ENCODE data around the gene KIAA1958.
A peak's percentile ranks its signal among the peaks of the same experiment; 100 is the strongest.

Gene KIAA1958

DNA sequence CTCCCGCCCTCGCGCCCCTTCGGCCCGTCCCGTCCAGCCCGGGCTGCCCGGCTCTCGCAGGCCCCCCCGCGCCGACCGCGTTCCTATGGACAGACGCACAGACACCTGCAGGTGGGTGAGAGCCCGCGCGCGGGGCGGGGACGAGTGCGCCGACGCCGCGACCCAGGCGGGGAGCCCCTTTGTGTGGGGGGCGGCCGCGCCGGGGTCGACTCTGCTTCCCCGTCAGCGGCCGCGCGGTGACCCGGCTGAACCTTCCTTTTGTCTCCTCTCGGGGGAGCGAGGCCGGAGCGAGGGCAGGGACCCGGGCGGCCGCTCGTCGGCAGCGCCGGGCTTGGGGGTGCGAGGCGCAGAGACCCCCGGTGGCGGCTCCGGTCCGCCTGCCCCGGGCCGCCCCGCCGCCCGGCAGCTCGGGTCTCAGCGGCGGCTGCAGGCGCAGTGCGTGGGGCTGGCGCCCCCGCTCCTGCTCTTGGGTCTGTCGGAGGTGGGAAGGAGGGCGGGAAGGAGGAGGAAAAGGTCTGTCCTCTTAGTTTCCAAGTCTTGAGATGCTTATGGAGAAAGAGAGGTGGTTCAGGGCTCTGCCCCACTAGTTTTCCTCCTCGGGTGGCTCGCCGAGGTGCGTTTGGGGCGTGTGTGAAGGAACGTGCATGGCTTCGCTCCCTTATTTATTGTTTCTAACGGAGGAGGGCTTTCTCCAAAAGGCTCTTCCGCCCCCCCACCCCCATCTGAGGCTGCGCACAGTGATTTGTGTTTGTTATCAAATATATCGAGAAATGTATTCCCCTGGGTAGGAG, 576 bp downstream of the KIAA1958 start:
- Histone ChIP-seq H3K4me1 (ENCODE audit: low read length) (peaks cover 12% of the 10 kb centered on the region), H3K27me3 (ENCODE audit: low read depth, low read length) (no peaks in the 10 kb centered on the region), H3K4me2 (ENCODE audit: low read length) (peak overlapping the region; percentile 82), H3K4me3 (ENCODE audit: low read length) (peak overlapping the region; percentile 99), H3K27ac (ENCODE audit: low read length) (peak overlapping the region; percentile 56), H3K9me3 (ENCODE audit: insufficient read depth, low read length) (no peaks in the 10 kb centered on the region), H4K20me1 (ENCODE audit: insufficient read depth, low read length) (0 out of 2 replicates have a peak, but pooled peaks cover 5% of the 10 kb centered on the region), H3K9ac (ENCODE audit: low read length) (peak overlapping the region; percentile 79), H2AFZ (ENCODE audit: low read depth, low read length) (peak overlapping the region; percentile 62; the same call in 1 of the 2 replicates), H3K79me2 (ENCODE audit: low read length) (peaks cover 52% of the 10 kb centered on the region), H3K36me3 (replicated peaks; ENCODE audit: low read depth, low read length) (peaks cover 1% of the 10 kb centered on the region)
- TF ChIP-seq EZH2phosphoT487 (IDR thresholded peaks at IDR 0.05; ENCODE audit: low read depth) = no peak
- TF ChIP-seq, protein P1, sequence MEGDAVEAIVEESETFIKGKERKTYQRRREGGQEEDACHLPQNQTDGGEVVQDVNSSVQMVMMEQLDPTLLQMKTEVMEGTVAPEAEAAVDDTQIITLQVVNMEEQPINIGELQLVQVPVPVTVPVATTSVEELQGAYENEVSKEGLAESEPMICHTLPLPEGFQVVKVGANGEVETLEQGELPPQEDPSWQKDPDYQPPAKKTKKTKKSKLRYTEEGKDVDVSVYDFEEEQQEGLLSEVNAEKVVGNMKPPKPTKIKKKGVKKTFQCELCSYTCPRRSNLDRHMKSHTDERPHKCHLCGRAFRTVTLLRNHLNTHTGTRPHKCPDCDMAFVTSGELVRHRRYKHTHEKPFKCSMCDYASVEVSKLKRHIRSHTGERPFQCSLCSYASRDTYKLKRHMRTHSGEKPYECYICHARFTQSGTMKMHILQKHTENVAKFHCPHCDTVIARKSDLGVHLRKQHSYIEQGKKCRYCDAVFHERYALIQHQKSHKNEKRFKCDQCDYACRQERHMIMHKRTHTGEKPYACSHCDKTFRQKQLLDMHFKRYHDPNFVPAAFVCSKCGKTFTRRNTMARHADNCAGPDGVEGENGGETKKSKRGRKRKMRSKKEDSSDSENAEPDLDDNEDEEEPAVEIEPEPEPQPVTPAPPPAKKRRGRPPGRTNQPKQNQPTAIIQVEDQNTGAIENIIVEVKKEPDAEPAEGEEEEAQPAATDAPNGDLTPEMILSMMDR (IDR thresholded peaks at IDR 0.05; ENCODE audit: low read depth, low read length) = no peak

DNA sequence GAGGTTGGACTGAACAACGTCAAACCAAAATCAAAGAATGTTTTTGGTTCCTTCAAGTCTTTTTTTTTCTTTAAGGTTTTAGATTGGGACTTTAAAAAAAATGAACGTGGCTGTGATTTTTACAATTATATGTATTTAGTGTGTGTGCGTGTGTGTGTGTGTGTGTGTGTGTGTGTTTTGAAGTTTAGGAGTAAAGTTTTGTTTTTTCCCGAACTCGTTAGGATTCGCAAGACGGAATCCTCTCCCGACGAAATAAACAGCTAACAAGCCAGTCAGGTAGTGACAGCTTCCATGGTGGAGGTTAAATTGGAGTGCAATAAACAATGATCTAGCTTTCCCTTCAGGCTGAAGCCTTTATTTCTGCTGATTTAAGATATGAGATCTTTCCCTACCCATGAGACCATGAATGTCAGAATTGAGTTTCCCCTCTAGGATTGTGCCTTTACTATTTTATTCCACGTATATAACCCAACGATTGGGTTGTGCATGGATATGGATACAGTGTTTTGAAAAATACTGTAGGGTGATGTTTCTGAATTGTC, 1.2 kb downstream of the KIAA1958 start:
- H2AFZ ChIP-seq (ENCODE audit: low read depth, low read length) = no peak overlapping the region
- peak overlapping the region; percentile 99 for H3K4me3 ChIP-seq (ENCODE audit: low read length)
- no peaks in the 10 kb centered on the region for H3K27me3 ChIP-seq (ENCODE audit: low read depth, low read length)
- H3K4me1 ChIP-seq (ENCODE audit: low read length) = peaks cover 12% of the 10 kb centered on the region
- H3K27ac ChIP-seq (ENCODE audit: low read length) = no peak overlapping the region
- H3K9ac ChIP-seq (ENCODE audit: low read length) = peak overlapping the region; percentile 79
- TF ChIP-seq, protein P1 (IDR thresholded peaks at IDR 0.05; ENCODE audit: low read depth, low read length) = no peak
- TF ChIP-seq EZH2phosphoT487 (IDR thresholded peaks at IDR 0.05; ENCODE audit: low read depth) = no peak
- no peaks in the 10 kb centered on the region; the same call in 1 of the 2 replicates for H3K9me3 ChIP-seq (ENCODE audit: insufficient read depth, low read length)
- H3K36me3 ChIP-seq (replicated peaks; ENCODE audit: low read depth, low read length) = peaks cover 5% of the 10 kb centered on the region
- peaks cover 58% of the 10 kb centered on the region for H3K79me2 ChIP-seq (ENCODE audit: low read length)
- H3K4me2 ChIP-seq (ENCODE audit: low read length) = peak overlapping the region; percentile 82
- H4K20me1 ChIP-seq (ENCODE audit: insufficient read depth, low read length) = 0 out of 2 replicates have a peak, but pooled peaks cover 5% of the 10 kb centered on the region

DNA sequence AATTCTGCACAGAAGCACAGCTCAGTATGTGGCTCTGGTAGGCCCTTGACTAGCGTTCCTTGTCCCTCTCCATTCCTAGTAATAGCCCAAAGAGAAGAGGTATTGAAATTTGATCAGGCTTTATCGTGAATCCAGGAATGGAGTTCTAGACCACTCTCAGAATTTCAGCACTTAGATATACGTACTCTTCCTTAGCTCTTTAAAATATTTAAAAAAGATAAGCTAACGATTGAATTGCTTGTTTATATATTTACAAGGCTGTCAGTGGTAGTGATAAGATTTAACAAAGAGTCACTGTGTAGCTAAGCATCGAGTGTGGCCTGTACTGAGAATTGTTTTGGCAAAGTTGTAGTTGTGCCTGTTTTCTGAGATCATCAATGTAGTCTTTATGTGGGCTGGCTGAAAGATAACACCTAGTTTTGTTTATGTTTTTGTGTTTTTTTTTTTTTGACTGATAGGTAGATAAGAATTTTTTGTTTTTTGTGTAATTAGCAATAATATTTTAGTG, 2.5 kb downstream of the KIAA1958 start:
- H3K4me2 ChIP-seq (ENCODE audit: low read length) = no peak overlapping the region
- H3K4me1 ChIP-seq (ENCODE audit: low read length) = peaks cover 12% of the 10 kb centered on the region
- H3K9ac ChIP-seq (ENCODE audit: low read length) = no peak overlapping the region
- H3K9me3 ChIP-seq (ENCODE audit: insufficient read depth, low read length) = peaks cover 12% of the 10 kb centered on the region; the same call in 1 of the 2 replicates
- H3K27me3 ChIP-seq (ENCODE audit: low read depth, low read length) = no peaks in the 10 kb centered on the region
- H3K4me3 ChIP-seq (ENCODE audit: low read length) = no peak overlapping the region
- TF ChIP-seq EZH2phosphoT487 (IDR thresholded peaks at IDR 0.05; ENCODE audit: low read depth) = no peak
- TF ChIP-seq, protein P1 (IDR thresholded peaks at IDR 0.05; ENCODE audit: low read depth, low read length) = no peak
- no peak overlapping the region for H2AFZ ChIP-seq (ENCODE audit: low read depth, low read length)
- H3K36me3 ChIP-seq (replicated peaks; ENCODE audit: low read depth, low read length) = peaks cover 17% of the 10 kb centered on the region
- peaks cover 69% of the 10 kb centered on the region for H3K79me2 ChIP-seq (ENCODE audit: low read length)
- H3K27ac ChIP-seq (ENCODE audit: low read length) = no peak overlapping the region
- H4K20me1 ChIP-seq (ENCODE audit: insufficient read depth, low read length) = 0 out of 2 replicates have a peak, but pooled peaks cover 5% of the 10 kb centered on the region

Data from OCI-LY3 (cell line).